VCaP (cell line): ENCODE data around the gene CMTR2.
A peak's percentile ranks its signal among the peaks of the same experiment; 100 is the strongest.
"Not testable (repeated sequence)": the region's sequence is repeated elsewhere in the genome, so short reads cannot be mapped to it uniquely, and the experiment has no call there.

Source experiments
- H3K27ac ChIP-seq: fragments of 450-650 bp; 2 replicates; pipeline ENCODE4 v1.5.1; 2017
- CTCF ChIP-seq: fragments of 450-650 bp; conservative IDR thresholded peaks from 2 replicates; pipeline ENCODE4 v1.5.1; 2017; ENCODE audit warnings: mild to moderate bottlenecking, moderate library complexity

Gene CMTR2

DNA sequence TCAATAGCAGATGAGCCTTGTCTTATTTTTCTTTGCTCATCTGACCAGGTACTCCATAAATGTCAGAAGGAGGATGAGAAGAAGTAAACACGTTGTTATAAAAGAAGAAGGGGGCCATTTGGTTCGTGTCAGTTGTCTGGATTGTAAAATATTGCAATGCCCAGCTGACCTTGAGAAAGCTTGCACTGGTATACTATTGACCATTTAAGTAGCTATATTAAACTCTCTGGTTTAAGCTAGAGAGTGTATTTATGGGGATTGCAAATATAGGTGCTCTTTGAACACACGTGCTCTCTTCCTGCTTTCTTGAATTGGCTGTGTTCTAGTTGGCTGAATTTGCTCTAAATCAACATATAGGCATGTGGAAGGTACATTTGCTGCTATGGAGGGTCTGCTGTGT lies 26.1 kb upstream of the CMTR2 start:
- H3K27ac ChIP-seq, result no peak overlapping the region
- TF ChIP-seq CTCF, result no peak

- H3K27ac ChIP-seq, result not testable (repeated sequence)
Observed at GRCh38 chr16:71313591-71313990, 24.4 kb upstream of the CMTR2 start.

DNA sequence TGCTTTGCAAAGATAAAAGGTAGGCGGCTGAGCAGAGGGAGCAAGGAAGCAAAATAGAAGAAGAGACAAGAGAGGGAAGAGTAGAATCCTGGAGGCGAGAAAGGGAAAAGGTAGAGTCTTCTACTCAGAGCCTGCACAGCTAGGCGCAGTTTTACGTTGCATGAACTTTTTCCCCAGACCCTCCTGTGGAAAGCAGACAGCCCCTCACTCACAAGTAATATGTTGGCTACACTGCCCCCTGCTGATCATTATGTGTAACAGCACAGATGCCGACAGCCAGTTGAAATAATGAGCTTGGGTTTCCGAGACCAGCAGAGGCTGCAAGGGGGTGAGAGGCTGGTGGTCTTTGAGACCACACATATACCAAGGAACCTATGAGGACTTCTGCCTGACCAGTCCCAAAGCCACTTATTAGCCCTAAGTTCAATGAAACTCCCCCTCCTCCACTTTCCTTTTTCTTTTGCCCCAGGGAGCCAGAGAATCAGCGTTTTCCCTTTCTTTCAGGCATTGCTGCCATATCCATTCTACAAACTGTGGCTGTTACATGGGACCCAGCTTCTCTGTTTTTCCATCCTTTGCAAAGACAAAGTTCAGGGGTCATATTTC lies 22.5 kb upstream of the CMTR2 start:
- TF ChIP-seq CTCF, result peak; percentile 72
- no peak overlapping the region for H3K27ac ChIP-seq

- TF ChIP-seq CTCF, result no peak
- H3K27ac ChIP-seq, result no peak overlapping the region
Observed at GRCh38 chr16:71303938-71304337, 14.7 kb upstream of the CMTR2 start.

GRCh38 chr16:71297341-71297634 lies 8.1 kb upstream of the CMTR2 start:
- no peak for TF ChIP-seq CTCF
- no peak overlapping the region for H3K27ac ChIP-seq

- no peak overlapping the region for H3K27ac ChIP-seq
- no peak for TF ChIP-seq CTCF
Observed at GRCh38 chr16:71296584-71297340, 7.6 kb upstream of the CMTR2 start.

GRCh38 chr16:71295950-71296349 lies 6.7 kb upstream of the CMTR2 start:
- TF ChIP-seq CTCF, result no peak

GRCh38 chr16:71293919-71294318 lies 4.7 kb upstream of the CMTR2 start:
- TF ChIP-seq CTCF, result no peak
- H3K27ac ChIP-seq, result no peak overlapping the region

More at GRCh38 chr16:71295950-71296349, 6.7 kb upstream of the CMTR2 start:
- H3K27ac ChIP-seq, result no peak overlapping the region

GRCh38 chr16:71292095-71292494 lies 2.9 kb upstream of the CMTR2 start:
- not testable (repeated sequence) for H3K27ac ChIP-seq
